ENCODE data around the gene BCDIN3D. TPM values are rescaled to one million over a fixed set of nuclear protein-coding genes. Genes with fewer than 3 reads are reported as not detected.

The BCDIN3D gene
- total and polyA plus RNA-seq, 2 experiments from 2014 or later, result 3.7 to 4.2 TPM

GRCh38 chr12:49843876-49844437, 1.1 kb upstream of the BCDIN3D start:
- Histone ChIP-seq H3K4me3 (no peak overlapping the region), H3K4me2 (ENCODE audit: unreplicated experiment) (peak overlapping the region; percentile 82), H3F3A (ENCODE audit: insufficient read depth) (peaks cover 24% of the 10 kb centered on the region), H3K27me3 (replicated peaks; ENCODE audit: insufficient read depth) (peaks cover 13% of the 10 kb centered on the region), H2AFZ (peak overlapping the region; percentile 93; the same call in 1 of the 2 replicates), H3K36me3 (ENCODE audit: low read depth) (no peaks in the 10 kb centered on the region), H3K9me3 (ENCODE audit: low read depth) (no peaks in the 10 kb centered on the region), H3K79me2 (ENCODE audit: insufficient read depth) (peaks cover 21% of the 10 kb centered on the region), H3K9me2 (ENCODE audit: insufficient read depth) (no peaks in the 10 kb centered on the region), H3K9ac (no peak overlapping the region), H3K4me1 (ENCODE audit: insufficient read depth) (peaks cover 15% of the 10 kb centered on the region), H3K27ac (no peak overlapping the region), H4K20me1 (ENCODE audit: insufficient read depth) (no peaks in the 10 kb centered on the region)
- TF ChIP-seq EZH2 (IDR thresholded peaks at IDR 0.05; ENCODE audit: insufficient read depth, poor library complexity, severe bottlenecking) (no peak), EZH2phosphoT487 (IDR thresholded peaks at IDR 0.05; ENCODE audit: insufficient read depth, low read depth) (no peak)
- WGBS, 2 experiments (ENCODE audit: low coverage in 1 of 2, low lambda C conversion rate in 2 of 2, missing lambda C conversion rate in 2 of 2), result 74 to 81% methylated on average over 4 of the region's 4 CpGs
- peak; percentile 36 for DNase-seq
- in situ Hi-C loops (cut with MboI), result no loop called here

- Histone ChIP-seq H3K9me3 (ENCODE audit: low read depth) (no peaks in the 10 kb centered on the region), H3K27me3 (replicated peaks; ENCODE audit: insufficient read depth) (peaks cover 7% of the 10 kb centered on the region), H3K36me3 (ENCODE audit: low read depth) (no peaks in the 10 kb centered on the region), H3K79me2 (ENCODE audit: insufficient read depth) (peaks cover 21% of the 10 kb centered on the region), H3K9me2 (ENCODE audit: insufficient read depth) (no peaks in the 10 kb centered on the region), H3K4me3 (peak overlapping the region; percentile 83), H3K4me1 (ENCODE audit: insufficient read depth) (peaks cover 15% of the 10 kb centered on the region), H3F3A (ENCODE audit: insufficient read depth) (peaks cover 24% of the 10 kb centered on the region), H3K27ac (peak overlapping the region; percentile 82), H3K4me2 (ENCODE audit: unreplicated experiment) (peak overlapping the region; percentile 82), H2AFZ (peak overlapping the region; percentile 93), H4K20me1 (ENCODE audit: insufficient read depth) (no peaks in the 10 kb centered on the region), H3K9ac (peak overlapping the region; percentile 86)
- no peak for DNase-seq
- TF ChIP-seq EZH2phosphoT487 (IDR thresholded peaks at IDR 0.05; ENCODE audit: insufficient read depth, low read depth), result no peak
- no peak for TF ChIP-seq EZH2 (IDR thresholded peaks at IDR 0.05; ENCODE audit: insufficient read depth, poor library complexity, severe bottlenecking)
- in situ Hi-C loops (cut with MboI), result no loop called here
- 96 to 98% methylated on average over 7 of the region's 7 CpGs for WGBS, 2 experiments (ENCODE audit: low coverage in 1 of 2, low lambda C conversion rate in 2 of 2, missing lambda C conversion rate in 2 of 2)
Observed at GRCh38 chr12:49843411-49843810, 505 bp upstream of the BCDIN3D start.

- Histone ChIP-seq H3K79me2 (ENCODE audit: insufficient read depth) (peaks cover 21% of the 10 kb centered on the region), H4K20me1 (ENCODE audit: insufficient read depth) (no peaks in the 10 kb centered on the region), H3K4me2 (ENCODE audit: unreplicated experiment) (no peak overlapping the region), H3K4me3 (no peak overlapping the region), H3K27me3 (replicated peaks; ENCODE audit: insufficient read depth) (no peaks in the 10 kb centered on the region), H3K9ac (no peak overlapping the region), H2AFZ (no peak overlapping the region), H3K36me3 (ENCODE audit: low read depth) (no peaks in the 10 kb centered on the region), H3K4me1 (ENCODE audit: insufficient read depth) (peaks cover 15% of the 10 kb centered on the region), H3K9me2 (ENCODE audit: insufficient read depth) (no peaks in the 10 kb centered on the region), H3F3A (ENCODE audit: insufficient read depth) (peaks cover 24% of the 10 kb centered on the region), H3K27ac (no peak overlapping the region), H3K9me3 (ENCODE audit: low read depth) (no peaks in the 10 kb centered on the region)
- peak; percentile 66 for DNase-seq
- WGBS, 2 experiments (ENCODE audit: low coverage in 1 of 2, low lambda C conversion rate in 2 of 2, missing lambda C conversion rate in 2 of 2), result 70 to 79% methylated on average over 3 of the region's 3 CpGs
- no peak for TF ChIP-seq EZH2phosphoT487 (IDR thresholded peaks at IDR 0.05; ENCODE audit: insufficient read depth, low read depth)
- TF ChIP-seq EZH2 (IDR thresholded peaks at IDR 0.05; ENCODE audit: insufficient read depth, poor library complexity, severe bottlenecking), result no peak
- in situ Hi-C loops (cut with MboI), result no loop called here
Observed at GRCh38 chr12:49838973-49839633, 3.8 kb downstream of the BCDIN3D start.

- no peaks in the 10 kb centered on the region for H3K9me2 ChIP-seq (ENCODE audit: insufficient read depth)
- 61 to 65% methylated on average over 5 of the region's 5 CpGs for WGBS, 2 experiments (ENCODE audit: low coverage in 1 of 2, low lambda C conversion rate in 2 of 2, missing lambda C conversion rate in 2 of 2)
- H3F3A ChIP-seq (ENCODE audit: insufficient read depth), result peaks cover 6% of the 10 kb centered on the region; the same call in 1 of the 2 replicates
- H3K4me3 ChIP-seq, result no peak overlapping the region
- in situ Hi-C loops (cut with MboI), result no loop called here
- no peaks in the 10 kb centered on the region for H3K27me3 ChIP-seq (replicated peaks; ENCODE audit: insufficient read depth)
- no peaks in the 10 kb centered on the region for H3K9me3 ChIP-seq (ENCODE audit: low read depth)
- no peak for TF ChIP-seq EZH2phosphoT487 (IDR thresholded peaks at IDR 0.05; ENCODE audit: insufficient read depth, low read depth)
- TF ChIP-seq EZH2 (IDR thresholded peaks at IDR 0.05; ENCODE audit: insufficient read depth, poor library complexity, severe bottlenecking), result no peak
- no peak overlapping the region for H3K9ac ChIP-seq
- no peaks in the 10 kb centered on the region for H4K20me1 ChIP-seq (ENCODE audit: insufficient read depth)
- peak overlapping the region; percentile 65 for H2AFZ ChIP-seq
- no peaks in the 10 kb centered on the region for H3K36me3 ChIP-seq (ENCODE audit: low read depth)
- H3K4me2 ChIP-seq (ENCODE audit: unreplicated experiment), result peak overlapping the region; percentile 14
- H3K27ac ChIP-seq, result peak overlapping the region; percentile 48
- H3K79me2 ChIP-seq (ENCODE audit: insufficient read depth), result no peaks in the 10 kb centered on the region
- DNase-seq, result peak; percentile 86
- peaks cover 13% of the 10 kb centered on the region for H3K4me1 ChIP-seq (ENCODE audit: insufficient read depth)
Observed at GRCh38 chr12:49832836-49833421, 10.0 kb downstream of the BCDIN3D start.

Data from GM23248 (cell line).